HepG2 (cell line): Measurements from ENCODE around the gene SIAH3. TPM values are rescaled to one million over a fixed set of nuclear protein-coding genes. Genes with fewer than 3 reads are reported as not detected.

Experiments used
- ATAC-seq: fragments of 200-7000 bp; cut with Tn5 transposase; 3 replicates; pipeline ENCODE4 v1.9.1; 2020; ENCODE audit warnings: mild to moderate bottlenecking, moderate library complexity
- BruUV-seq: library from RNA; stranded (reverse); fragments of 400-500 nt; replicated peaks from 2 replicates; lab custom pipeline; 2021; lab: Mats Ljungman, UMichigan
- CTCF ChIA-PET: fragments of 300-600 bp; formaldehyde crosslinking; extraction: SDS; loops from one replicate; lab custom pipeline; 2021; ENCODE audit warnings: low total read pairs, inconsistent platforms, low intra/inter-chr PET ratio; lab: Yijun Ruan, JAX
- POLR2A ChIA-PET: fragments of 350-600 bp; sonication (Branson Sonifier 250); formaldehyde crosslinking; loops from one replicate; lab custom pipeline; 2020; ENCODE audit warnings: antibody characterized with exemption, inconsistent platforms; lab: Yijun Ruan, JAX
- DNase-seq: peaks from one replicate; pipeline ENCODE4 v3.0.0-alpha.2; 2015; ENCODE audit warnings: low spot score
- FAIRE-seq: peaks from 3 replicates; lab custom pipeline; 2011; peaks lifted over from hg19 to GRCh38; lab: Jason Lieb, UNC
- H2AFZ ChIP-seq: one replicate; pipeline ENCODE4 v1.6.1; 2011; ENCODE audit warnings: low read length, inconsistent platforms
- H3K27ac ChIP-seq: fragments of 300-600 bp; 3 replicates; pipeline ENCODE4 v1.8.0; 2011; ENCODE audit warnings: mixed run types, mild to moderate bottlenecking, mixed read lengths, low read length, inconsistent platforms; ENCODE audit not compliant: insufficient read depth; ENCODE audit errors: extremely low read length
- H3K27me3 ChIP-seq, 2 experiments: fragments of 200-600 bp in 1 of 2; 2 replicates in 1 of 2; 3 replicates in 1 of 2; pipeline versions ENCODE4 v1.6.0 to v1.8.0; 2011; ENCODE audit warnings: low read length in 2 of 2, mild to moderate bottlenecking in 2 of 2, moderate library complexity in 2 of 2, inconsistent platforms in 1 of 2; ENCODE audit not compliant: insufficient read depth in 2 of 2, control insufficient read depth in 1 of 2
- H3K36me3 ChIP-seq, 2 experiments: fragments of 200-600 bp in 1 of 2; replicated peaks in 1 of 2; 2 replicates in 1 of 2; 3 replicates in 1 of 2; pipeline versions ENCODE4 v1.5.1 to v1.8.0; 2011; ENCODE audit warnings: low read length in 2 of 2, inconsistent platforms in 1 of 2; ENCODE audit not compliant: insufficient read depth in 2 of 2, control insufficient read depth in 1 of 2
- H3K4me1 ChIP-seq: 2 replicates; pipeline ENCODE4 v1.5.1; 2012; ENCODE audit warnings: low read length, inconsistent platforms; ENCODE audit not compliant: insufficient read depth
- H3K4me2 ChIP-seq: 2 replicates; pipeline ENCODE4 v1.6.0; 2011; ENCODE audit warnings: low read depth, low read length, inconsistent platforms
- H3K4me3 ChIP-seq, 3 experiments: fragments of 200-600 bp in 1 of 3; sonication (generic), shearing (Covaris generic) in 1 of 3; replicated peaks in 1 of 3; 2 replicates each; pipeline ENCODE4 v1.5.1; 2011 to 2016; ENCODE audit warnings: low read length in 3 of 3, inconsistent platforms in 2 of 3, low read depth in 2 of 3, mild to moderate bottlenecking in 2 of 3, control low read depth in 1 of 3, mixed read lengths in 1 of 3; ENCODE audit not compliant: insufficient read depth in 1 of 3
- H3K79me2 ChIP-seq: one replicate; pipeline ENCODE4 v1.6.1; 2011; ENCODE audit warnings: low read length, inconsistent platforms; ENCODE audit not compliant: insufficient read depth
- H3K9ac ChIP-seq: 2 replicates; pipeline ENCODE4 v1.6.0; 2011; ENCODE audit warnings: mild to moderate bottlenecking, low read depth, low read length, inconsistent platforms; ENCODE audit not compliant: insufficient read depth
- H3K9me3 ChIP-seq: 2 replicates; pipeline ENCODE4 v1.5.1; 2012; ENCODE audit warnings: mild to moderate bottlenecking, low read length
- H4K20me1 ChIP-seq: 2 replicates; pipeline ENCODE4 v1.6.0; 2011; ENCODE audit warnings: inconsistent platforms, mild to moderate bottlenecking, low read length, moderate library complexity; ENCODE audit not compliant: insufficient read depth
- ATF1 ChIP-seq: IDR thresholded peaks from 2 replicates; pipeline ENCODE4 v1.6.1; 2016; ENCODE audit warnings: mild to moderate bottlenecking, control low read depth
- FIP1L1 ChIP-seq: fragments of 200-400 bp; formaldehyde crosslinking; IDR thresholded peaks from 2 replicates; pipeline ENCODE4 v1.6.1; 2018; ENCODE audit warnings: low read depth, mild to moderate bottlenecking, low read length, moderate library complexity, borderline replicate concordance; ENCODE audit not compliant: insufficient read depth
- GMEB1 ChIP-seq: sonication (generic); formaldehyde crosslinking; IDR thresholded peaks from 2 replicates; pipeline ENCODE4 v1.5.1; 2020; ENCODE audit warnings: missing genetic modification reagents, mild to moderate bottlenecking, borderline replicate concordance
- SMARCC2 ChIP-seq: fragments of 450-650 bp; IDR thresholded peaks from 2 replicates; pipeline ENCODE4 v1.6.1; 2017; ENCODE audit warnings: antibody characterized with exemption, mild to moderate bottlenecking
- SP1 ChIP-seq, 2 experiments: fragments of 450-650 bp in 1 of 2; sonication (generic) in 1 of 2; formaldehyde crosslinking in 1 of 2; IDR thresholded peaks; 2 replicates each; pipeline versions ENCODE4 v1.4.0 to v1.6.1; 2016 to 2020; ENCODE audit warnings: missing genetic modification reagents in 1 of 2
- ZNF121 ChIP-seq: sonication (generic); formaldehyde crosslinking; IDR thresholded peaks from 2 replicates; pipeline ENCODE4 v1.5.0; 2020; ENCODE audit warnings: mild to moderate bottlenecking, missing genetic modification reagents
- WGBS: methylation state at CpG from one replicate; pipeline ENCODE4 v1.1.6; 2017; ENCODE audit warnings: low lambda C conversion rate; 5-methylcytosine and 5-hydroxymethylcytosine counted together
- in situ Hi-C: cut with HindIII; loops from 2 replicates; pipeline ENCODE4 v1.10.0; 2017; ENCODE audit warnings: low pct_unique_long_range_greater_than_20kb; ENCODE audit not compliant: extremely low pct_ligation_motif_present
- intact Hi-C: fragments of 100-400 bp; cut with micrococcal nuclease; formaldehyde crosslinking; loops from one replicate; pipeline ENCODE4 v1.10.0; 2022; ENCODE audit not compliant: unreplicated experiment
- polyA plus RNA-seq, 8 experiments: library from polyadenylated mRNA; depleted of rRNA in 3 of 8; stranded (reverse) in 7 of 8; unstranded in 1 of 8; fragments of >200 nt; fragmentation: Illumina TruSeq in 4 of 8; extraction: Trizol in 4 of 8; gene quantifications; 2 replicates each; pipeline versions ENCODE4 v1.2.1 to v1.2.3, GENCODE V29; 2011 to 2016; ENCODE audit warnings: low read depth in 4 of 8, missing spikeins in 1 of 8, mixed read lengths in 1 of 8; ENCODE audit not compliant: insufficient read depth in 1 of 8
- total RNA-seq, 5 experiments: library from RNA; depleted of rRNA; stranded (reverse); fragments of >200 nt; fragmentation: Illumina TruSeq; extraction: Trizol; gene quantifications; 2 replicates each; pipeline ENCODE4 v1.2.3, GENCODE V29; 2016; ENCODE audit warnings: low read depth in 1 of 5
- TF ChIP-seq, protein P1 (sequence below): sonication (generic); formaldehyde crosslinking; IDR thresholded peaks from 2 replicates; pipeline ENCODE4 v1.4.0; 2020; ENCODE audit warnings: missing genetic modification reagents

Gene SIAH3
- total and polyA plus RNA-seq, 2 of the 13 experiments (the other 11 are each of a cell fraction or from before 2014, with no cell fraction given) = not detected

GRCh38 chr13:45850027-45850613 is 1.4 kb downstream of the SIAH3 start:
- intact Hi-C loops = no loop called here

More at GRCh38 chr13:45850027-45850613, 1.4 kb downstream of the SIAH3 start:
- ChIA-PET POLR2A (no interaction called here), CTCF (no interaction called here)
- Histone ChIP-seq H3K4me2 (no peak overlapping the region), H3K36me3 (no peaks in the 10 kb centered on the region; a peak in 1 of 5 replicates), H3K9ac (no peak overlapping the region), H3K79me2 (no peaks in the 10 kb centered on the region), H3K9me3 (peaks cover 11% of the 10 kb centered on the region)
- 41% methylated on average over 13 of the region's 16 CpGs for WGBS
- in situ Hi-C loops = no loop called here
- peak; percentile 28; the same call in 2 of the 3 replicates for ATAC-seq
- FAIRE-seq = no peak
- TF ChIP-seq ATF1 (CRISPR knock-in tag) (no peak), SP1 (IDR thresholded peaks at IDR 0.05) (no peak), SP1 (CRISPR knock-in tag; IDR thresholded peaks at IDR 0.05) (no peak), SMARCC2 (no peak), FIP1L1 (no peak), GMEB1 (CRISPR knock-in tag) (no peak), ZNF121 (CRISPR knock-in tag) (no peak)
- TF ChIP-seq, protein P1, sequence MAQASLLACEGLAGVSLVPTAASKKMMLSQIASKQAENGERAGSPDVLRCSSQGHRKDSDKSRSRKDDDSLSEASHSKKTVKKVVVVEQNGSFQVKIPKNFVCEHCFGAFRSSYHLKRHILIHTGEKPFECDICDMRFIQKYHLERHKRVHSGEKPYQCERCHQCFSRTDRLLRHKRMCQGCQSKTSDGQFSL (CRISPR knock-in tag) = no peak
- TF ChIP-seq, all 625 proteins: peak for 0
- DNase-seq = no peak
- Histone ChIP-seq H4K20me1 (no peaks in the 10 kb centered on the region), H3K27ac (no peak overlapping the region), H3K4me3 (no peak overlapping the region), H3K27me3 (peaks cover 8 to 64% of the 10 kb centered on the region in 2 experiments), H2AFZ (no peak overlapping the region), H3K4me1 (no peaks in the 10 kb centered on the region)
- BruUV-seq = no TSS peak
